Heart left ventricle (tissue), 13 donors: ENCODE measurements around the gene PHF20.

Experiments
- POLR2A ChIP-seq, 2 donors: fragments of 450-650 bp; IDR thresholded peaks; one replicate each; pipeline ENCODE4 v1.6.1; 2017; ENCODE audit warnings: antibody characterized with exemption in 2 of 2, mild to moderate bottlenecking in 2 of 2, moderate library complexity in 2 of 2
- TF ChIP-seq, protein P1 (sequence below), 12 donors: fragments of 200-600 bp; sonication (generic) in 4 of 12; IDR thresholded peaks; one replicate each; pipeline versions ENCODE4 v1.5.0 to v1.8.0; 2018 to 2022; ENCODE audit warnings: antibody characterized with exemption in 12 of 12, mild to moderate bottlenecking in 5 of 12
- donor health status: ischemic (EF 13 %, LVEDD 7.1; RV severe dilation, severe dysfunction).
- donor health status: DM: no; HTN: yes; CAD: no.
- donor health status: DM: no; HTN: no; CAD: no.
- donor health status: ischemic (EF 25% LVEDD 6.9; RV normal size, moderate dysfunction).
- donor health status: ischemic (EF 25% LVEDD 5.7; RV mildly dilated, moderate dysfunction).
- donor health status: ischemic (EF 35%, LVEDD 5.7; RV mildly dilated, moderate dysfunction).
- donor health status: nonischemic (EF 11% LVEDD 7.7; RV severe dilation, severe dysfunction).
- donor health status: DM: yes; HTN: yes; CAD: no.
- donor health status: PGD.
- donor health status: ischemic (EF 29% LVEDD 5.4; RV normal size, mild dysfunction).
- donor health status: nonischemic (EF 23%, LVEDD 6.1; RV moderate dilation, normal function).

DNA sequence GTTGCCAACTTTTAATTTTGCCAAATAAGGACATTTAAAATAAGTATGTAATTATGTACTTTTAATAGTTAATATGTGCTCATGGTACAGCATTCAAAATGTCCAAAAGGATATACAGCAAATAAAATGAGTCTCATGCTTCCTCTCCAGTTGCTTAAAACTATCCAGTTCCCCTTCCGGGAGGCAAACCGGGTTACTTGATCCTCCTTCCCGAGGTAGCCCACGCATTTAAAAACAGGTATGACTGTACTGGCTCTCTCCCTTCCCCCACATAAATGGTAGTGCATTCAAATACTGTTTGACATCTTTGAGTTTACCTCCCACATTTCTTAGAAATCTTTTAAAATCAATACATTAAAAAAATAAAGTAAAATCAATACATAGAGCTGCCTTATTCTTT, 66.4 kb downstream of the PHF20 start:
- TF ChIP-seq POLR2A (IDR thresholded peaks at IDR 0.05) = no peak
- TF ChIP-seq, protein P1, sequence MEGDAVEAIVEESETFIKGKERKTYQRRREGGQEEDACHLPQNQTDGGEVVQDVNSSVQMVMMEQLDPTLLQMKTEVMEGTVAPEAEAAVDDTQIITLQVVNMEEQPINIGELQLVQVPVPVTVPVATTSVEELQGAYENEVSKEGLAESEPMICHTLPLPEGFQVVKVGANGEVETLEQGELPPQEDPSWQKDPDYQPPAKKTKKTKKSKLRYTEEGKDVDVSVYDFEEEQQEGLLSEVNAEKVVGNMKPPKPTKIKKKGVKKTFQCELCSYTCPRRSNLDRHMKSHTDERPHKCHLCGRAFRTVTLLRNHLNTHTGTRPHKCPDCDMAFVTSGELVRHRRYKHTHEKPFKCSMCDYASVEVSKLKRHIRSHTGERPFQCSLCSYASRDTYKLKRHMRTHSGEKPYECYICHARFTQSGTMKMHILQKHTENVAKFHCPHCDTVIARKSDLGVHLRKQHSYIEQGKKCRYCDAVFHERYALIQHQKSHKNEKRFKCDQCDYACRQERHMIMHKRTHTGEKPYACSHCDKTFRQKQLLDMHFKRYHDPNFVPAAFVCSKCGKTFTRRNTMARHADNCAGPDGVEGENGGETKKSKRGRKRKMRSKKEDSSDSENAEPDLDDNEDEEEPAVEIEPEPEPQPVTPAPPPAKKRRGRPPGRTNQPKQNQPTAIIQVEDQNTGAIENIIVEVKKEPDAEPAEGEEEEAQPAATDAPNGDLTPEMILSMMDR (IDR thresholded peaks at IDR 0.05) = no peak
